Measurements from ENCODE around the gene VSIR. TPM values are rescaled to one million over a fixed set of nuclear protein-coding genes. Genes with fewer than 3 reads are reported as not detected.
A peak's percentile ranks its signal among the peaks of the same experiment; 100 is the strongest.

The VSIR gene
- total RNA-seq, 2 donors from 2014 or later = 126 to 135 TPM

DNA sequence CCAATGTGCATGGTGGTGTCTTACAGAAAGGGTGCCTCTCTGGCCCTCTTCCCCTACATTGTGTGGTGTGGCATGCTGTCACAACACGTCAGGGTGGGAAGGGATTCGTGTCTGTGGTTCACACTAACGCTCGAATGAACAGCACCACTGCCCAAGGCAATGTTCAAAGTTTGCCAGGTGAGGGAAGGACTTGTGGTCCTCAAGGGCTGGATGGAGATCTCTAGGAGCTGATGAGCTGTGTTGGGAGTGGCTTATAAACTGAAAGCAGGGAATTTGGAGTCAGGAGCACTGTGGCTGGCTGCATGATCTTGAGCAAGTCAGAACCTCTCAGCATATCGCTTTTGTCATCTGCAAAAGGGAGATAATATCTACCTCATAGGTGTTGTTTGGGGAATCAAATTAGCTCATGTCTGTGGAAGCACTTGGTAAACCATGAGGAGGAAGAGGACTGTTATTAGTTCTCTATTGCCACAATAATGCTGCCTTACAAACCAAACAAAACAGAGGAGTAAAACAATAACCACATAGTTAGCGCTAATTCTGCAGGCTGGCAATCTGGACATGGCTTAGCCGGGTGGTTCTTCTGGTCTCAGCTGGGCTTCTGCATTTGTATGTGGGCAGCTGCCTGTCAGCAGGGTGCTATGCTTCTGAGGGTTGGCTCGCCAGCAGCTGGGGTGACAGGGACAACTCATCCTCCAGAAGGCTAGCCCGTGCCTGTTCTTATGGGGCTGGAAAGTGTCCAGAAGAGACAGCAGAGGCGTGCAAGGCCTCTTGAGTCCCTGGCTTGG is 30.8 kb downstream of the VSIR start:
- intact Hi-C loops (cut with DNase I) = no loop called here
- DNase-seq (ENCODE audit: low spot score) = no peak

DNA sequence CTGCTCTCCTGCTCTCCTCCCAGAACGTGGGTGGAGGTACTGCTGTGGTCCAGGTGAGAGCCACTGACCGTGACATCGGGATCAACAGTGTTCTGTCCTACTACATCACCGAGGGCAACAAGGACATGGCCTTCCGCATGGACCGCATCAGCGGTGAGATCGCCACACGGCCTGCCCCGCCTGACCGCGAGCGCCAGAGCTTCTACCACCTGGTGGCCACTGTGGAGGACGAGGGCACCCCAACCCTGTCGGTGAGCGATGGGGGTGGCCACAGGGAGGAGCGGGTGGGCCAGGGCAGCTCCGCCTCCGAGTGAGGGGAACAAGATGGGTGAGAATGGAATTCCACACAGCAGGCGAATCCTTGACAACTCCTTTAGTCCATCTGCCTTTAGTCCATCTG is 31.6 kb downstream of the VSIR start:
- no peak for DNase-seq (ENCODE audit: low spot score)
- intact Hi-C loops (cut with DNase I) = no loop called here

DNA sequence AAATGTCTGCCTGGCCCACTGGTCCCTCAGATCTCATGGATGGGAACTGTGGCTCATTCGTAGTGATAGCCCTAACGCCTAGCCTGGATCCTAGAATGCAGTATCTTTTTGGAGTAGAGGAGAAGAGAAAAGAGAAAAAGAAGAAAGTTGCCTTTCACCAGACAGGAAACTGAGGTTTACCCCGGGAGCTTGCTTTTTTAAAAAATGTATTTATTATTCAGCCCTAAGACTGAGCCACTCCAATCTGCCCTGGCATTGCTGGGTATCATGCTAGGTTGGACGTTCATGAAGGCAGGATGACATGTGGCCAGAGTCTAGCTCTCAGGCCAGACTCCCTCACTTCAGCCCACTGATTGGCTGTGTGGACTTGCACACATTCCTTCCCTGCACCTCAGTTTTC is 32.3 kb downstream of the VSIR start:
- DNase-seq (ENCODE audit: low spot score) = no peak
- intact Hi-C loops (cut with DNase I) = no loop called here

DNA sequence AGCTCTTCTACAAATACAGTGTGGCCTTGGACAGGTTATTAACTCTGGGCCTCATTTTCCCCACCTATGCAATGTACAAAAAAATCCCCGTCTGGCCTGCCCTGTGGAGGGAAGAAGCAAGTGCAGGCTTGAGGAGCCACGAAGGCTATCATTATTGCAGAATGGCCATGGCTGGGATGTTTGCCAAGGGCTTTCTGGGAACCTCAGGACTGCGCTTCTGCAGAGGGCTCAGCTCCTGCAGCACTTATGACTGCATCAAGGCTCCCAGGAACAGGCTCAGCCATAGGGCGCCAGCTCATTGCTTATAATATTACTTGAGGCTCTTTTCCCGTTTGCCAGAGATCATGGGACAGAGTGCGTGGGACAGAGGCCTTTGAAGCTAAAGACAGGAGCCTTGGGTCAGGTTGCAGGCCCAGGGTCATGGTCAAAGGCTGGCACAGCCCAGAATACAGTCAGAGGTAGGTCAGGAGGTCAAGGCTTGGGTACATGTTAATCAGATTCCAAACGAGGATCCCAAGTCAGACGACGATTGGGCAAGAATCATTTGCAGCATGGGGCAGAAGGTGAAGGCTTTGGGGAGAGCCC is 33.2 kb downstream of the VSIR start:
- intact Hi-C loops (cut with DNase I) = no loop called here
- DNase-seq (ENCODE audit: low spot score) = peak; percentile 87

DNA sequence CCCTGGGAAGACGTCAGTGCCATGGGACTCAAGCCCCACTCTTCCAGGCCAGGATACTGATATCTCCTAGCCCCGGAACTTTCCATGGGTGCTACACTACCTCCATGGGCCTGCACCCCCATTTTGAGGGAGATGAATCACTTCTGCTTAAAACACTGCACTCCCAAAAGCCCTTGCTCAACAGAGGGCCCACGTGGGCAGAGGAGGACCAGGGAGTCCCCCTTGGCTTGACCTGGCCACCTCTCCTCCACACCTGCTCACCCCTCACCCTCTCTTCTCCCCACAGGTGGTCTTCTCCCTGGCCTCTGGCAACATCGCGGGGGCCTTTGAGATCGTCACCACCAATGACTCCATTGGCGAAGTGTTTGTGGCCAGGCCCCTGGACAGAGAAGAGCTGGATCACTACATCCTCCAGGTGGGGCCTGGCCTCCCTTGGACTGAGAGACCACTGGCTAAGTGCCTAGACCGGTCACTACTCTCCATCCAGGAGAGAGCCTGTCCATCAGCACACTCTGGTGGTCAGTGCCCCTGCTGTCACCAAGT is 33.9 kb downstream of the VSIR start:
- intact Hi-C loops (cut with DNase I) = no loop called here
- DNase-seq (ENCODE audit: low spot score) = no peak

DNA sequence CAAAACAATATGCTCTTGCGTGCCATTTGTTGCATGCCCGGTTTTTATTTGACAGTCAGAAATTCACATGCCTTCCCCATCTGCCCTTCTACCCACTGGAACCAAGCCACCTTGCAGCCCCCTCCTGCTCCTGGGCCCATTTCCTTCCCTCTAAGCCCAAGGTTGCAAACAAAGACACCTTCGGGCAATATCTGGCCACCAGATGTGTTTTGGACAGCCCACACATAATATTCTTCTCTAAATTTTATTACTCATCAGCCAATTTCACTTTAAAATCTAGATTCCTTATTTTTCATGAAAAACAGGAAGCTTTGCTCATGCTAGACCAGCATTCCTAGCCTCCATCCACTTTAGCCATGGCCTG is 35.5 kb downstream of the VSIR start:
- intact Hi-C loops (cut with DNase I) = no loop called here
- no peak for DNase-seq (ENCODE audit: low spot score)

DNA sequence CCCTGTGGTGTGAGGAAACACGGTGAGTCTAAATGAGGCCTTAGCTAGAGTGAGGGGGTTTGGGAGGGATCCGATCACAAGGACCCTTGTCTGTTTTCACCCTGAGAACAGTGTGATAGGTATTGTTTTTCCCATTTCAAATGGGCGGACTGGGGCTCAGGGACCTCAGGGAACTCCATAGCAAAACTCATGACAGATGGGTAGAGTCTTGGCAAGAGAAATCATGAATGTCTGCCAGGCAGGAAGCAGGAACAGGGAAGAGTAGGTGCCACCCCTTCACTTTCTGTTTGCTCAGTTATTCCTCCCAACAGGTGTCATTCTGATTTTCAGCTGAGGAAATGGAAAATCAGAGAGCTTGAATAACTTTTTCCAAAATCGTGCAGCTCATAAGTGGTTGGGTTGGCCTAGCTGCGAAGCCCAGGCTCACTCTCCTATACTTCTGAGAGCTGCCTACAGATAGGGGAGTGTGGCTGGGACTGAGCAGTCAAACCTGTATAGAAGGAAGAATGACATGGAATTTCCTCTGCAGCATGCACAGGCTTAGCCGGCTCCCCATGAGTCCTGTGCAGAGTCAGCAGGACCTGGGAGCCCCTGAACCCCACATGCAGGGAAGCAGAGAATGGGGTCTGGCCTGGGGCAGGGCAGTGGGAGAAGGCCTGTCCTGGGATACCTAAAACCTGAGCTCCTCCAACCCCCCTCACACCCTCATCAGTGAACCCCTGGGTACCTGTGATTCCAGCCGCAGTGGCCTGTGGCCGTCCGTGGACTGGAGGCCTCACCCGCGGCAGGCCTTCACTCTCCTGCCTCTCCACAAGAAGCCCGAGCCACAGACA is 36.1 kb downstream of the VSIR start:
- intact Hi-C loops (cut with DNase I) = no loop called here
- DNase-seq (ENCODE audit: low spot score) = no peak

DNA sequence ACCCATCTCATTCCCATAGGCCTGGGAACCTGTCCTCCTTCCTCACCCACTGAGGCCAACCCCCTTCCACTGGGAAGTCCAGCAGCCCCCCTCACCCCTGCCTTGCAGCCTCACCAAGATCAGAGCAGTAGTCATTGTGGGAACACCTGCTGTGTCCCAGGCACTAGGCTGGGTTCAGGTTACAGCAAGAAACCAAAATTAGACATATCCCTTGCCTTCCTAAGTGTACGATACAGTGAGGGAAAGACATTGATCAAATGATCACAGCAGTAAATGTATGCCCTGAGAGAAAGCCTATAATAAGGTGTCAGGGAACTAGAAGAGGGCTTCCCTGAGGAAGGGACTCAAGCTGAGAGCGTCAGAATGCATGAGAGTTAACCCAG is 36.8 kb downstream of the VSIR start:
- no peak for DNase-seq (ENCODE audit: low spot score)
- intact Hi-C loops (cut with DNase I) = no loop called here

DNA sequence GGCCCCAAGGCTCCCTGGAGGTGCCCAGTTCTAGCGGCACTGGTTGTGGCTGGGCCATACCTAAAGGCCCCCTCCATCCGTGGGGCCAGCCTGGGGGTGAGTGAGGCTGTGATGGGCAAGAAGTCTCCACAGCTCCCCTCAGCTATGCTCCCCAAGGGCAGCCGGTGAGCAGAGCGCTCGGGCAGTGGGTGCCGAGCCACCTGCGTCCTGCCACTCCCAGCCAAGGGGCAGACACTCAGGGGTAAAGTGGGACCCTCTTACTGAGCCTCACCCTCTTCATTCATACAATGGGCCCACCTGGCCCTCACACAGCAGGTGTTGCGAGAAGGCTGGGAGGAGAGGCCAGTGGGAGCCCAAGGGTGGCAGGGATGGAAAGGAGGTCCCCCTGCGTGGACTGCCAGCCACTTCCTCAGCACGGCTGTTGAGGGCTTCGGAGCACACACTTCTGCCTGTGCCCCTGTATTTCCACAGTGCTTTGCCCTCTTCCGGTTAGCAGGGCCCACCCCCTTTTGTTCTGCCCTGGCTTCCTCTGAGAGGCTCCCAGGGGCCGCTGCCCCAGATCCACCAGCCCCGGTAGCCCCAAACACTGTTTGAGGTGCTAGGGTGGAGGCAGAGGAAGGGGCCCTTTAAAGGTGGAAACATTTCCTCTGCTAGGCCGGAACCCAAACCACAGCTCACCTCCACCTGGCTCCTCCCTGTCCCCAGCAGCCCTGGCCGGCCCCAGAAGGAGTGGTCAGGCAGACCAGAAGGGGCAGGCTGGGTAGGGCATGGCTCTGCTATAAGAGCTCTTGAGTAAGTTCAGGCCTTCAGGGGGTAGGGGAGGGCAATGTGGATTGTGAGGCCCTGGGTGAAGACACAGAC is 37.4 kb downstream of the VSIR start:
- intact Hi-C loops (cut with DNase I) = no loop called here
- peak; percentile 81 for DNase-seq (ENCODE audit: low spot score)

DNA sequence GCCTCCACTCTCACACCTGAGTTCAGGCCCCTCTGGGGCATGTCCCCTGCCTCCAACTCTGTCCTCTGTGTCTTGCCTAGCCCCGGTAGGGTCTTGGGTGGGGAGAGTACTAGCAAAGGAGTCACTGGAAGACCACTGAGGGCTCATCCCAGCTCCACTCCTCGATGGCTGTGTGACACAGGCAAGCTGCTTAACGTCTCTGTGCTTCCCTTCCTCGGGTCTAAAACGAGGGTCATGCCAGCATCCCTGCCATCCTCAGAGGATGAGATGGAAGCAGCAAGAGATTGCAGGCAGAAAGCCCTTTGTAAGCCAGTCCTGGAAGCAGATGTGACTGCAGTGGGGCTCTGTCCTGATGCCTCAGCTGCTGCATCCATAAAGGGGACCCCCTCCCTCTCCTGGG is 38.5 kb downstream of the VSIR start:
- intact Hi-C loops (cut with DNase I) = loop anchor here in 1 of 2 donors (1.0 kb wide), 1 partner anchor 49 kb away; no protein-coding TSS in a partner anchor
- no peak for DNase-seq (ENCODE audit: low spot score)

DNA sequence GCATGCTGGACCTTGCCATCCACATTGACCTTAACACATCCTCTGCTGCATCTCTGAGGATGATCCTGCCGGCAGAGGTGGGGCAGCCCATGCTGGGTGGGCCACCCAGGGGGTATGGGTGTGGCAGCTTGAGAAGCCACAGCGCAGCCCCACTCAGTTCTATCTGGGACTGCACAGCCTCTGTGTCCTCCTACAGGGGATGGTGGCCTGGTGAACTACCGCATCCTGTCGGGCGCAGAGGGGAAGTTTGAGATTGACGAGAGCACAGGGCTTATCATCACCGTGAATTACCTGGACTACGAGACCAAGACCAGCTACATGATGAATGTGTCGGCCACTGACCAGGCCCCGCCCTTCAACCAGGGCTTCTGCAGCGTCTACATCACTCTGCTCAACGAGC is 41.5 kb downstream of the VSIR start:
- intact Hi-C loops (cut with DNase I) = no loop called here
- DNase-seq (ENCODE audit: low spot score) = no peak

DNA sequence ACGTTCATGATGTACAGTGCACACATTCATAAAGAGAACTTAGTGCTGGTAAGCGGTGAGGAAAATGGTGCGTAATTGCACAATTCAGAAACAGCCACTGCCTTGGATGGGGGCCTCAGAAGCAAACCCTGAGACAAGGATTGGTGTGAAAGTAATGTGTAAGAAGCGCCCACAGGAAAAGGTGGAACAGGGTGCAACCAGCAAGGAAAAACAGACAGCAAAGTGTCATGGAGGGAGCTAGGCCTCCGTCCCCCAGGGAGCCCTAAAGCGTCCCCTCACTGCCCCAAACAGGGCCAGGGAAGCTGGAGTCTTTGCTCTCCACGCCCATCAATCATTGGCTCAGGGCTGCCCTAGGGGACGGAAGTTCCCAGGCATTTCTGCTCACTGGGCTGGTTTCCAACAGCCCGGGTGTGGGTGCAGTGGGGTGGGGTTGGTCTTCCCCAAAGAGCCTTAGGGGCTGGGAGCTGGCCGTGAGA is 44.1 kb downstream of the VSIR start:
- intact Hi-C loops (cut with DNase I) = no loop called here
- no peak for DNase-seq (ENCODE audit: low spot score)

DNA sequence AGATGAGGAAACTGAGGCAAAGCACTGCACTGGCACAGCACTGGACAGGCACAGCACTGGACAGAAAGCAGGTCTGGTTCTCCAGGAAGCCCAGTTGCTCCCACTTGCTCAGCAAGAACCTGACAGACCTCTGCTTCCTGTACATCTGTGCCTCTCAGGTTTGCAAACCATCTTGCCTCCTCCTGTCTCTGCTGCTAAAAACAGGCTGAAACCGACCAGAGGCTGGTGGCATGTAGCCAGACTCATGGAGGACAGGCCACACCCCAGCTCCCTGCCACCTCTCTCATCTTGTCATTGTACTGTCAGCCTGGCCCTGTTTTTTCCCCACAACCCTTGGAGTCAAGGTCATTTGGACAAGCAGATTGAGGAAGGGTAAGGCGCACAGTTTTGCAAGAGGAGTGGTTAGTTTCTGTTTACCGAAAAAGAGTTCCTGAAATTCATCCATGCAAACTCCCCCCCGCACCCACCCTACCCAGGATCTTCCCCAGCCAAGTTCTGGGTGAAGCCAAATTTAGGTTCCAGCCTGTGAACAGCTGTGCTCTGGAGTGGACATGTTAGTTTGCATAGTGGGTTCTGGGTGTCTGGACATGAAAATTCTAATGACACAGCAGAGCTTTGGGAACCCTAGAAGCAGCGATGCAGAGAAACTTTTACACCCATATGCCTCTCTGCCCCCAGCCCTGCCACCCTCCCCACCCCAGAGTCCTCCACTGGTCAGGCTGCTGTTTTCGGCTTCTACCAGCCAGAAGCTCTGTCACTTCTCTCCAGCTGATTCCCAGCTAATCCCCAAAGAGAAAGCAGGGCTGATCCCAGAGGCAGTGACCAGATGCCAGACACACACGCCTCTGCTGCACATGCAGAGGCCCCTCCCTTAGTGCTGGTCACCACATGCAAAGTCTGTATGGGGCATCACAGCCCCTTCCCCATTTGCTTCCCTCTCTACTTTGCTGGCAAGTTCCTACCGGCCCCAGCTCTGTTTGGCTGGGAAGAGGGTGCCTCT is 45.3 kb downstream of the VSIR start:
- DNase-seq (ENCODE audit: low spot score) = peak; percentile 91

DNA sequence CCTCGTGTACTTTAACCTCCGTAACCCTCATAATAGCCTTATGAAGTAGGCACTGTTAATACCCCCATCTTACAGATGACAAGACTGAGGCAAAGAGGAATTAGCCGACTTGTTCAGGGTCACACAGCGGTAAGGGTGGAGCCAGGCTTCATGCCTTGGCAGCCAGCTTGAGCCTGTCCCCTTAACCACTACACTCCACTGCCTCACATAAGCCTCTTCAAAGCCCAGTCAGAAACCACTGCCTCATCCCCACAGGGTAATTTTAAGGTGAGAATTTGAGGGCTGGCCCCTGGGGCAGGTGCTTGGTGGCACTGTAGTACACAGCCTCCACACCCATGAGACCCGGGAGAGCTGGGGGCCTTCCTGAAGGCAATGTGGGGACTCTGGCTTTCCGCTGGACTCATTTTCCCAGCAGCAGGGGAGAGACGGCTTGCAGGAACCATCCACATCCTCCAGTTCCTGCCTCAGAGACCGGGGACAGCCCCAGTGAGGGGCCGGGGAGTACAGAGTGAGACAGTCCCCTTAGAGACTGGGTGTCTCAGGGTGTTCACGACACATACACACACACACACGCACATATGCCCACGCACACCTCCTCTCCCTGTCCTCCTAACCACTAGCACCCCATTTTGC is 46.1 kb downstream of the VSIR start:
- DNase-seq (ENCODE audit: low spot score) = no peak

More for the DNA sequence above, 45.3 kb downstream of the VSIR start:
- intact Hi-C loops (cut with DNase I) = no loop called here

DNA sequence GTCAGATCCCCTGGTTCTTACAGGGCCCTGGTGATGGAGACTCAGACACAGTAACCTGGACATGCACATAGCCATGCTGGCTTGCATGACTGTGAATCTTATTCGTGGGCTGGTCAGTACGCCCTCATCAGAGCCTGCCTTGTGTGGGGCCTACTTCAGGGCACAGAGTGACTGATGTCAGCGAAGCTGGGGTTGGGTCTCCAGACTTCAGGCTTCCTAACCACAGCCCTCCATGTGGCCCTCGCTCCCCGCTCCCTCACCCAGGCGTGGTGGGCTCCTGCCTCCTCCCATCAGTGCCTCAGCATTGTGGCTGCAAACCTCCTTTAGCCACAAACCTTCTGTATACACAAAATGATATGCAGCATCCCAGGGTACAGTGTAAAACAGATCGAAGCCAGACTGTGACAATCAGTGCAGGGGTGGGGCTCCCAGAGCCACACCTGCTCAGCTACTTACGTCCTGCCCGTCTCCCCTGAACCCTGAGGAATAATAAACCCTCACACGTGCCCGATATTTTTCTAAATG is 46.7 kb downstream of the VSIR start:
- intact Hi-C loops (cut with DNase I) = no loop called here
- no peak for DNase-seq (ENCODE audit: low spot score)

More for the DNA sequence above, 46.1 kb downstream of the VSIR start:
- intact Hi-C loops (cut with DNase I) = no loop called here

DNA sequence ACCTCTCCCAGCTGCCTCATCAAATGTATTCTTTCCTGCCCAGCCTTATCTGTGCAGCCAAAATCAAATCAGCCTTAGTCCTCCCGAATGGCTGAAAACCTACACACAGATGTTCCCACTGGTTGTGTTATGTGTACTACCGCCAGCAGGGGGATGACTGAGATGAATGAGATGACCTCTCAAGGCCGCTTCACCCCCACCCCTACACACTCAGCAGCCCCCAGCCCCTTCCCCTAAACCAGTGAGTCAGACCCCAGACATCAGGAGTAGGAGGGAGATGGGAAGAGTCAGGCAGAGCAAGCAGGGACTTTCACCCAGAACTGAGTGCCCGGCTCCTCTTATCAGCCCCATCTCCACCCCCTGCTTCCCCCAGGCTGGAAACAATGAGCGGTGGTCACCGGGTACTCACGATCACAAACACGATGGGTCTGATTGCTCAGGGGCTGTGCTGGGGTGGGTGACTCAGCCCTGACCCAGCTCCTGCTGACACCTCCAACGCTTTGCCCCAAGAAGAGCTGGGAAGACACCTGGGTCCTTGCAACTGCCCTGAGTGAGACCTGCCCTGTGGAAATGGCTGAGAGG is 47.2 kb downstream of the VSIR start:
- DNase-seq (ENCODE audit: low spot score) = no peak
- intact Hi-C loops (cut with DNase I) = no loop called here

DNA sequence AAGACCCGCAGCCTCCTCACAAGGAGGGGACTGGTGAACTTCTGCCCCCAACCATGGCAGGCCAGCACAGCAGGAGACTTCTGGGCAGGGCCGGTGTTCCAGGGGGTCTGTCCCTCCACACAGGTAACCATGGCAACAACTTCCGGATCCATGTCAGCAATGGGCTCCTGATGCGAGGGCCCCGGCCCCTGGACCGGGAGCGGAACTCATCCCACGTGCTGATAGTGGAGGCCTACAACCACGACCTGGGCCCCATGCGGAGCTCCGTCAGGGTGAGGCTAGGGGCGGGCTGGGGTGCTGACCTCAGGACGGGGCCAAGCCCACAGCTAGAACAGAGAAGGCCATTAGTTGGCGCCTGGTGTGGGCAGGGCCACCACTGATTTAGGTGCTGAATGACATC is 48.1 kb downstream of the VSIR start:
- no peak for DNase-seq (ENCODE audit: low spot score)
- intact Hi-C loops (cut with DNase I) = no loop called here

All from posterior vena cava (tissue), 2 donors.